ENCODE results near the gene GALNT18.

- TF ChIP-seq CTCF (conservative IDR thresholded peaks at IDR 0.05) (no peak), ZFX (IDR thresholded peaks at IDR 0.05) (no peak)
These were observed 194.3 kb downstream of the GALNT18 start for GRCh38 chr11:11427542-11427941.
